ENCODE measurements around the gene EHBP1L1. TPM values are rescaled to one million over a fixed set of nuclear protein-coding genes. Genes with fewer than 3 reads are reported as not detected.

The EHBP1L1 gene
- polyA plus RNA-seq, 1 donor from 2014 or later = 18.3 TPM

- Histone ChIP-seq H3K4me2 (ENCODE audit: low read length) (no peak overlapping the region), H3K36me3 (ENCODE audit: insufficient read depth, low read length) (no peaks in the 10 kb centered on the region), H2AFZ (ENCODE audit: low read depth, low read length) (no peak overlapping the region), H3F3A (ENCODE audit: insufficient read depth, low read length, poor library complexity, severe bottlenecking) (no peaks in the 10 kb centered on the region), H3K27ac (ENCODE audit: low read length) (no peak overlapping the region), H3K9ac (ENCODE audit: low read length) (no peak overlapping the region), H3K79me2 (replicated peaks; ENCODE audit: insufficient read depth, low read length) (no peaks in the 10 kb centered on the region), H3K9me3 (ENCODE audit: low read length) (no peaks in the 10 kb centered on the region), H4K20me1 (ENCODE audit: insufficient read depth) (no peaks in the 10 kb centered on the region), H3K9me2 (ENCODE audit: insufficient read depth, low read length) (no peaks in the 10 kb centered on the region), H3K27me3 (ENCODE audit: insufficient read depth, low read depth, low read length) (peaks cover 43% of the 10 kb centered on the region), H3K4me3 (ENCODE audit: low read length) (no peak overlapping the region)
- peak; percentile 23 for TF ChIP-seq SMC3 (conservative IDR thresholded peaks at IDR 0.05; ENCODE audit: poor library complexity)
- TF ChIP-seq CTCF (IDR thresholded peaks at IDR 0.05; ENCODE audit: poor library complexity, severe bottlenecking) = peak; percentile 44
- TF ChIP-seq MXI1 (conservative IDR thresholded peaks at IDR 0.05; ENCODE audit: poor library complexity, severe bottlenecking) = no peak
Observed at GRCh38 chr11:65588199-65589054, 12.6 kb downstream of the EHBP1L1 start.

DNA sequence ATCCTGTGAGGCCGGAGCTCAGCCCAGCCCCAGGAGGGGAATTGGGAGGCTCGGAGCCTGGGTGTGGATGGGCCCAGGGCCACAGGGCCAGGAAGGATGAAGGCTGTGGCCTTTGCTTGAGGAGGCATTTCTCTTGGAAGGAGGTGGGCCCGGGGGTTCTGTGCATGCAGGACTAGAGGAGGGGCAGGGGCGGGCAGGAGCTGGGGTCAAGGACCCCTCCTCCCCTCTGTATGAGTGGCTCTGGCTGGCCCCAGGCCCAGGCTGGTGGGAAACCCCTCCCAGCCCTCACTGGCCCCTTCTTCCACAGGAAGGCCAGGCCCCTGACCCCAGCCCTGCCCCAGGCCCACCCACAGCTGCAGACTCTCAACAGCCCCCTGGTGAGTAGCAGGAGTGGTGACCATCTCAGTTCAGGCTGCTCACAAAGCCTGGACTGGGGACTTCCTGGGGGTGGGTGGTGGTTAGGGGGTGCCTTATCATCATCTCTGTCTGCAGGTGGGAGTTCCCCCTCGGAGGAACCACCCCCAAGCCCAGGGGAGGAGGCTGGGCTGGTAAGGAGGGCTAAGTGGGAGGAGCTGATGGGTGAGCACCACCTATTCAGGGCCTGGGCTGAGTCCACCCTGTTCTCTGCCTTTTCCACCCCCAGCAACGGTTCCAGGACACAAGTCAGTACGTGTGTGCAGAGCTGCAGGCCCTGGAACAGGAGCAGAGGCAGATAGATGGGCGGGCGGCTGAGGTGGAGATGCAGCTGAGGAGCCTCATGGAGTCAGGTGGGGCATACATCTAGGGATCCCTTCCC is 13.8 kb downstream of the EHBP1L1 start:
- TF ChIP-seq CTCF (IDR thresholded peaks at IDR 0.05; ENCODE audit: poor library complexity, severe bottlenecking) = no peak
- TF ChIP-seq SMC3 (conservative IDR thresholded peaks at IDR 0.05; ENCODE audit: poor library complexity) = no peak
- TF ChIP-seq MXI1 (conservative IDR thresholded peaks at IDR 0.05; ENCODE audit: poor library complexity, severe bottlenecking) = no peak
- no peak for TF ChIP-seq EZH2 (IDR thresholded peaks at IDR 0.05; ENCODE audit: borderline replicate concordance, insufficient read depth, low read length, poor library complexity, severe bottlenecking)
- TF ChIP-seq EP300 (conservative IDR thresholded peaks at IDR 0.05; ENCODE audit: poor library complexity, severe bottlenecking) = no peak
- TF ChIP-seq, protein P1, sequence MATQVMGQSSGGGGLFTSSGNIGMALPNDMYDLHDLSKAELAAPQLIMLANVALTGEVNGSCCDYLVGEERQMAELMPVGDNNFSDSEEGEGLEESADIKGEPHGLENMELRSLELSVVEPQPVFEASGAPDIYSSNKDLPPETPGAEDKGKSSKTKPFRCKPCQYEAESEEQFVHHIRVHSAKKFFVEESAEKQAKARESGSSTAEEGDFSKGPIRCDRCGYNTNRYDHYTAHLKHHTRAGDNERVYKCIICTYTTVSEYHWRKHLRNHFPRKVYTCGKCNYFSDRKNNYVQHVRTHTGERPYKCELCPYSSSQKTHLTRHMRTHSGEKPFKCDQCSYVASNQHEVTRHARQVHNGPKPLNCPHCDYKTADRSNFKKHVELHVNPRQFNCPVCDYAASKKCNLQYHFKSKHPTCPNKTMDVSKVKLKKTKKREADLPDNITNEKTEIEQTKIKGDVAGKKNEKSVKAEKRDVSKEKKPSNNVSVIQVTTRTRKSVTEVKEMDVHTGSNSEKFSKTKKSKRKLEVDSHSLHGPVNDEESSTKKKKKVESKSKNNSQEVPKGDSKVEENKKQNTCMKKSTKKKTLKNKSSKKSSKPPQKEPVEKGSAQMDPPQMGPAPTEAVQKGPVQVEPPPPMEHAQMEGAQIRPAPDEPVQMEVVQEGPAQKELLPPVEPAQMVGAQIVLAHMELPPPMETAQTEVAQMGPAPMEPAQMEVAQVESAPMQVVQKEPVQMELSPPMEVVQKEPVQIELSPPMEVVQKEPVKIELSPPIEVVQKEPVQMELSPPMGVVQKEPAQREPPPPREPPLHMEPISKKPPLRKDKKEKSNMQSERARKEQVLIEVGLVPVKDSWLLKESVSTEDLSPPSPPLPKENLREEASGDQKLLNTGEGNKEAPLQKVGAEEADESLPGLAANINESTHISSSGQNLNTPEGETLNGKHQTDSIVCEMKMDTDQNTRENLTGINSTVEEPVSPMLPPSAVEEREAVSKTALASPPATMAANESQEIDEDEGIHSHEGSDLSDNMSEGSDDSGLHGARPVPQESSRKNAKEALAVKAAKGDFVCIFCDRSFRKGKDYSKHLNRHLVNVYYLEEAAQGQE (IDR thresholded peaks at IDR 0.05; ENCODE audit: borderline replicate concordance) = no peak
- TF ChIP-seq TAF1 (IDR thresholded peaks at IDR 0.05; ENCODE audit: low read depth) = no peak
- no peak for TF ChIP-seq RAD21 (conservative IDR thresholded peaks at IDR 0.05)
- no peak for TF ChIP-seq POLR2AphosphoS5 (IDR thresholded peaks at IDR 0.05)
- Histone ChIP-seq H3K9me2 (ENCODE audit: insufficient read depth, low read length) (no peaks in the 10 kb centered on the region), H3K79me2 (replicated peaks; ENCODE audit: insufficient read depth, low read length) (no peaks in the 10 kb centered on the region), H3K27me3 (ENCODE audit: insufficient read depth, low read depth, low read length) (peaks cover 37% of the 10 kb centered on the region), H3K36me3 (ENCODE audit: insufficient read depth, low read length) (no peaks in the 10 kb centered on the region), H3K9me3 (ENCODE audit: low read length) (no peaks in the 10 kb centered on the region), H3F3A (ENCODE audit: insufficient read depth, low read length, poor library complexity, severe bottlenecking) (no peaks in the 10 kb centered on the region), H3K27ac (ENCODE audit: low read length) (no peak overlapping the region), H2AFZ (ENCODE audit: low read depth, low read length) (no peak overlapping the region), H3K4me2 (ENCODE audit: low read length) (no peak overlapping the region), H4K20me1 (ENCODE audit: insufficient read depth) (no peaks in the 10 kb centered on the region), H3K9ac (ENCODE audit: low read length) (no peak overlapping the region), H3K4me3 (ENCODE audit: low read length) (no peak overlapping the region)

Data from neural cell (in vitro differentiated cells).